Gastrocnemius medialis (tissue), 4 donors: ENCODE data around the gene SPRR2E.
"Not testable (repeated sequence)": the region's sequence is repeated elsewhere in the genome, so short reads cannot be mapped to it uniquely, and the experiment has no call there.

Experiments used
- CTCF ChIP-seq, 5 experiments: fragments of 450-650 bp in 3 of 5; fragments of 200-600 bp in 2 of 5; sonication (generic) in 2 of 5; IDR thresholded peaks in 4 of 5; conservative IDR thresholded peaks in 1 of 5; 1 replicate in 4 of 5; 2 replicates in 1 of 5; pipeline ENCODE4 v1.5.1; 2016 to 2019; ENCODE audit warnings: antibody characterized with exemption in 5 of 5, mild to moderate bottlenecking in 3 of 5, moderate library complexity in 3 of 5
- POLR2A ChIP-seq, 2 donors: fragments of 450-650 bp; IDR thresholded peaks; one replicate each; pipeline ENCODE4 v1.6.1; 2017; ENCODE audit warnings: antibody characterized with exemption in 2 of 2, mild to moderate bottlenecking in 2 of 2, moderate library complexity in 2 of 2

- TF ChIP-seq CTCF (IDR thresholded peaks at IDR 0.05 in 4 of 5, conservative IDR thresholded peaks at IDR 0.05 in 1 of 5); POLR2A (IDR thresholded peaks at IDR 0.05): not testable (repeated sequence)
Observed at GRCh38 chr1:153056111-153056510, 38.2 kb downstream of the SPRR2E start.
